Uterus (tissue), 4 donors: ENCODE results near the gene MAD1L1. TPM values are rescaled to one million over a fixed set of nuclear protein-coding genes. Genes with fewer than 3 reads are reported as not detected.

Experiments
- DNase-seq, 2 donors: peaks; one replicate each; pipeline ENCODE4 v3.0.0-alpha.2; 2019 to 2020
- H3K27ac ChIP-seq, 2 donors: fragments of 200-600 bp; sonication (generic); 1 replicate in 1 of 2; 2 replicates in 1 of 2; pipeline ENCODE4 v1.5.1; 2016 to 2018
- H3K27me3 ChIP-seq, 2 donors: fragments of 200-600 bp; sonication (generic); one replicate each; pipeline ENCODE4 v1.5.1; 2018 to 2019; ENCODE audit warnings: control low read depth in 1 of 2
- H3K36me3 ChIP-seq, 2 donors: fragments of 200-600 bp; sonication (generic); one replicate each; pipeline ENCODE4 v1.5.1; 2019; ENCODE audit warnings: control low read depth in 1 of 2
- H3K4me1 ChIP-seq, 2 donors: fragments of 200-600 bp; sonication (generic); one replicate each; pipeline ENCODE4 v1.5.1; 2018 to 2019; ENCODE audit warnings: control low read depth in 1 of 2
- H3K4me3 ChIP-seq, 2 donors: fragments of 200-600 bp; sonication (generic); 1 replicate in 1 of 2; 2 replicates in 1 of 2; pipeline ENCODE4 v1.5.1; 2018 to 2019; ENCODE audit warnings: mild to moderate bottlenecking in 1 of 2
- H3K9me3 ChIP-seq, 2 donors: fragments of 200-600 bp; sonication (generic); one replicate each; pipeline ENCODE4 v1.5.1; 2019; ENCODE audit warnings: control low read depth in 1 of 2
- CTCF ChIP-seq, 4 experiments: fragments of 200-600 bp in 2 of 4; fragments of 450-650 bp in 2 of 4; sonication (generic) in 2 of 4; IDR thresholded peaks; one replicate each; pipeline ENCODE4 v1.5.1; 2016 to 2019; ENCODE audit warnings: antibody characterized with exemption in 4 of 4, mild to moderate bottlenecking in 2 of 4, moderate library complexity in 1 of 4
- POLR2A ChIP-seq, 2 donors: fragments of 450-650 bp; IDR thresholded peaks; one replicate each; pipeline ENCODE4 v1.6.1; 2016; ENCODE audit warnings: antibody characterized with exemption in 2 of 2, mild to moderate bottlenecking in 1 of 2, moderate library complexity in 1 of 2
- intact Hi-C: fragments of 100-400 bp; cut with DNase I; formaldehyde crosslinking; loops from one replicate; pipeline ENCODE4 v1.15.1; 2023; ENCODE audit warnings: low total_unique reads
- total RNA-seq, 4 donors: library from RNA; depleted of rRNA in 3 of 4; stranded (reverse); fragments of >200 nt in 3 of 4; gene quantifications; one replicate each; pipeline versions ENCODE4 v1.1.0 to v1.2.4, GENCODE V29; 2014 to 2023
- donor health status: DM: yes; HTN: yes; CAD: no.

Gene MAD1L1
- total RNA-seq, 4 donors from 2014 or later, result 13.3 to 37.4 (median 33.1) TPM

- DNase-seq, result no peak
- H3K4me1 ChIP-seq, result no peaks in the 10 kb centered on the region
- no peak overlapping the region for H3K27ac ChIP-seq
- intact Hi-C loops, result no loop called here
- H3K36me3 ChIP-seq, result no peaks in the 10 kb centered on the region
- no peak overlapping the region for H3K4me3 ChIP-seq
- TF ChIP-seq CTCF (IDR thresholded peaks at IDR 0.05) (no peak), POLR2A (IDR thresholded peaks at IDR 0.05) (no peak)
- no peaks in the 10 kb centered on the region for H3K27me3 ChIP-seq
- no peaks in the 10 kb centered on the region for H3K9me3 ChIP-seq
These were observed 22.7 kb upstream of the MAD1L1 start for GRCh38 chr7:2255145-2256139.

GRCh38 chr7:2254429-2255144 is 21.8 kb upstream of the MAD1L1 start:
- no peak for DNase-seq
- no peak for TF ChIP-seq CTCF (IDR thresholded peaks at IDR 0.05)
- no peak for TF ChIP-seq POLR2A (IDR thresholded peaks at IDR 0.05)
- H3K4me1 ChIP-seq, result no peaks in the 10 kb centered on the region
- H3K27me3 ChIP-seq, result no peaks in the 10 kb centered on the region
- H3K27ac ChIP-seq, result no peak overlapping the region
- no peak overlapping the region for H3K4me3 ChIP-seq
- intact Hi-C loops, result no loop called here
- no peaks in the 10 kb centered on the region for H3K36me3 ChIP-seq
- no peaks in the 10 kb centered on the region for H3K9me3 ChIP-seq

- H3K27me3 ChIP-seq, result no peaks in the 10 kb centered on the region
- no peaks in the 10 kb centered on the region for H3K9me3 ChIP-seq
- intact Hi-C loops, result no loop called here
- TF ChIP-seq POLR2A (IDR thresholded peaks at IDR 0.05) (no peak), CTCF (IDR thresholded peaks at IDR 0.05) (no peak)
- no peaks in the 10 kb centered on the region for H3K36me3 ChIP-seq
- no peak overlapping the region for H3K4me3 ChIP-seq
- DNase-seq, result no peak
- no peak overlapping the region for H3K27ac ChIP-seq
- H3K4me1 ChIP-seq, result no peaks in the 10 kb centered on the region
These were observed 20.9 kb upstream of the MAD1L1 start for GRCh38 chr7:2253525-2254244.

- DNase-seq, result no peak
- H3K4me3 ChIP-seq, result no peak overlapping the region
- no peak overlapping the region for H3K27ac ChIP-seq
- TF ChIP-seq CTCF (IDR thresholded peaks at IDR 0.05) (no peak), POLR2A (IDR thresholded peaks at IDR 0.05) (no peak)
- no peaks in the 10 kb centered on the region for H3K36me3 ChIP-seq
- no peaks in the 10 kb centered on the region for H3K4me1 ChIP-seq
- H3K27me3 ChIP-seq, result no peaks in the 10 kb centered on the region
- no peaks in the 10 kb centered on the region for H3K9me3 ChIP-seq
- intact Hi-C loops, result no loop called here
These were observed 20.3 kb upstream of the MAD1L1 start for GRCh38 chr7:2253021-2253420.
